Cardiac muscle cell (in vitro differentiated cells and primary cell): ENCODE measurements around the gene PPP1R1C. TPM values are rescaled to one million over a fixed set of nuclear protein-coding genes. Genes with fewer than 3 reads are reported as not detected.

Experiments used
- DNase-seq, 2 donors: peaks; one replicate each; pipeline versions ENCODE4 v3.0.0 to v3.0.0-alpha.2; 2010 to 2017; ENCODE audit warnings: low read depth in 1 of 2, low spot score in 1 of 2
- H3K27ac ChIP-seq: fragments of 200-600 bp; sonication (generic); 2 replicates; pipeline ENCODE4 v1.5.1; 2016
- H3K27me3 ChIP-seq: fragments of 200-600 bp; sonication (generic); 2 replicates; pipeline ENCODE4 v1.6.0; 2016; ENCODE audit warnings: control low read depth
- H3K36me3 ChIP-seq: fragments of 200-600 bp; sonication (generic); 2 replicates; pipeline ENCODE4 v1.5.1; 2016; ENCODE audit warnings: control low read depth
- H3K4me1 ChIP-seq: fragments of 200-600 bp; sonication (generic); 2 replicates; pipeline ENCODE4 v1.8.1; 2017; ENCODE audit warnings: low read depth, mild to moderate bottlenecking, mixed run types
- H3K4me3 ChIP-seq: fragments of 200-600 bp; sonication (generic); 2 replicates; pipeline ENCODE4 v1.5.1; 2016; ENCODE audit warnings: mild to moderate bottlenecking
- H3K9me3 ChIP-seq: fragments of 200-600 bp; sonication (generic); 2 replicates; pipeline ENCODE4 v1.5.1; 2017; ENCODE audit warnings: low read depth, mild to moderate bottlenecking, control low read depth
- CTCF ChIP-seq: IDR thresholded peaks from 2 replicates; pipeline ENCODE4 v1.5.1; 2012; ENCODE audit warnings: low read depth, mild to moderate bottlenecking, low read length
- polyA plus RNA-seq: library from polyadenylated mRNA; unstranded; fragments of >200 nt; fragmentation: Nextera tagmentation; extraction: Ambion mirVana; gene quantifications from 2 replicates; pipeline ENCODE4 v1.2.1, GENCODE V29; 2016
- total RNA-seq: library from RNA; depleted of rRNA; stranded (reverse); fragments of >200 nt; gene quantifications from 2 replicates; pipeline ENCODE4 v1.2.3, GENCODE V29; 2016

PPP1R1C gene
- total and polyA plus RNA-seq, 2 experiments from 2014 or later, result 8.6 to 12.1 TPM

DNA sequence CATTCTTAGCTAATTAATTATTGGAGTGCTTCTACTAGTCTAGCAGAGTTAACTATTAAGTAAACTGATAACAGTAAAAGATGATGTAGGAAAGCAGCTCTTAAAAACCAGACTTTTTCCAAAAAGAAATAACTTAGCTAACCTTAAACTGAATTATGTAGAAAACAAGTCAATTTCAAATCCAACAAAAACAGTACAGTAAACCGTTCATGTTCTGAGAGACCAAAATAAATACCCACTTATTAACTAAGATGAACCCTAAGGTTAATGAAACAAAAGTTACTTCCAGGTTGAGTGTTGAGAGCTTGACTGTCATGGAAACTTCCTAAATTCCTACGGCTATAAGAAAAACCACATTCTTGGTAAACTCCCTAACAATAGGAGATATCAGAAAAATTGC, 181.2 kb downstream of the PPP1R1C start:
- DNase-seq, result no peak
- H3K27ac ChIP-seq, result no peak overlapping the region
- no peak for TF ChIP-seq CTCF
- no peaks in the 10 kb centered on the region for H3K27me3 ChIP-seq
- H3K4me1 ChIP-seq, result no peaks in the 10 kb centered on the region
- no peak overlapping the region for H3K4me3 ChIP-seq
- H3K9me3 ChIP-seq, result no peaks in the 10 kb centered on the region
- no peaks in the 10 kb centered on the region for H3K36me3 ChIP-seq

Other genes starting within 250 kb of the PPP1R1C start
- gene ITPRID2, start 94.1 kb upstream of the PPP1R1C start, total RNA-seq, result 30.3 and 66.5 TPM in 2 replicates
- 15.9 and 39.6 TPM in 2 replicates for gene ITPRID2, start 94.1 kb upstream of the PPP1R1C start, polyA plus RNA-seq